HG03432 (cell line): Measurements from ENCODE around the gene ARIH1.

Source experiments
- ATAC-seq: cut with Tn5 transposase; IDR thresholded peaks from one replicate; pipeline ENCODE4 v1.9.1; 2021; ENCODE audit warnings: mild to moderate bottlenecking, moderate library complexity; ENCODE audit not compliant: unreplicated experiment

The ARIH1 gene

DNA sequence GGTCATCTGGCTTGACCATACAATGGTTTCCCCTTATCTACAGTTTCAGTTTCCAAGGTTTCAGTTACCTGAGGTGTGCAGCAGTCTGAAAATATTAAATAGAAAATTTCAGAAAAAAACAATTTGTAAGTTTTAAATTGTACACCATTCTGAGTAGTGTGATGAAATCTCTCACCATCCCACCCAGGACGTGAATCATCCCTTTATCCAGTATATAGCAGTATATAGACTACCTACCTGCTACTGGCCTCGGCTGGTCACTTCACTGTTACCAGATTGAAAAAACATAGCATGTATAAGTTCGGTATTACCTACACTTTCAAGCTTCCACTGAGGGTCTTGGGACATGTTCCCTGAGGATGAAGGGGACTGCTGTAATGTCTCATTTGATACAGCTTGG lies 12.0 kb downstream of the ARIH1 start:
- no peak for ATAC-seq

DNA sequence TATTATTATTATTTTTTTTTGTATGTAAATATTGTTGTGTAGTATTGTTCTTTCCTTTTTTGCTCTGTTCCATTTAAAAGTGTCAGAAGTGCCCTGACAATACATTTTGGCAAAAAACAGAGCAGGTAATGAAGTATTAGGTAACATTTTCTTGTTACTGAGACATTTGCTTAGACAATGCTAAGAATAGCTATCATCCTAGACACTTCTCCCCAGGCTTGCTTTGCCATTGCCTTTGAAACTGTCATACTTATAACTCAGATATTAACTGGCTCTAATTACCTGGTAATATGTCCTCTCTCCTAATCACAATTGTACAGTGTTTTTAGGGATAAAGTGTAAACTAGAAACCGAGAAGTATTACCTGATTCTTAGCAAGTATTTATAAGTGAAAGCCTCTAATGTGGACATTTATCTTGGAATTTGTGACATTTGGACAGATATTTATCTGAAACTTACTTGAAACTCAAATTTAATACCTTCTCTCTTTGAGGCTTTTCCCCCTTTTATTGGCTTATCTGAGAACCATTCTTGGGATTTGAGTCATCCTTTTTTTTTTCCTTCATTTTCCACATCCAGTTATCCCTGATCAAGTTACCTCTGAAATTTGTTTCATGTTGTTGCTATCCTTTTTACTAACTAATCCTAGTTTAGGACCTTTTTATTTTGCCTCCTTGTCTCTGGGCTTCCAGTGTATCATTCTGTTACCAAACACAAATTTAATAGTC lies 13.1 kb downstream of the ARIH1 start:
- ATAC-seq, result no peak

DNA sequence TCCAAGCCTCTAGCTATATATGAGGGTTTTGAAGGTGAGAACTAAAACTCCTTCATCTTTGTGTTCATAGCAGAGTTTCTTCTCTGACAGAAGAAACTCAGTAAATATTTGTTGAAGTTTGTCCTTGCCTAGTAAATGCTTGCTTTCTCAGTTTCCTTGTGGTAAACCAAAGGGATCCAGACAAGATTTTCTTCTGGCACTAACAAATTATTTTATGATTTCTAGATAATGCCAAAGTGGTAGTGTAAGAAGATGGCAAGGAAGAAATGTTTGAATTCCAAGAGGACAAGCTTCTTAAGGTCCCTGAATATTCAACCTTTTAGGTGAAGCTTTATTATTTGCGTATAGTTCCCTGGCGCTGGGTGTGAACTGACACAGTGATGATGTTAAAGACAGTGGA lies 14.4 kb downstream of the ARIH1 start:
- no peak for ATAC-seq

DNA sequence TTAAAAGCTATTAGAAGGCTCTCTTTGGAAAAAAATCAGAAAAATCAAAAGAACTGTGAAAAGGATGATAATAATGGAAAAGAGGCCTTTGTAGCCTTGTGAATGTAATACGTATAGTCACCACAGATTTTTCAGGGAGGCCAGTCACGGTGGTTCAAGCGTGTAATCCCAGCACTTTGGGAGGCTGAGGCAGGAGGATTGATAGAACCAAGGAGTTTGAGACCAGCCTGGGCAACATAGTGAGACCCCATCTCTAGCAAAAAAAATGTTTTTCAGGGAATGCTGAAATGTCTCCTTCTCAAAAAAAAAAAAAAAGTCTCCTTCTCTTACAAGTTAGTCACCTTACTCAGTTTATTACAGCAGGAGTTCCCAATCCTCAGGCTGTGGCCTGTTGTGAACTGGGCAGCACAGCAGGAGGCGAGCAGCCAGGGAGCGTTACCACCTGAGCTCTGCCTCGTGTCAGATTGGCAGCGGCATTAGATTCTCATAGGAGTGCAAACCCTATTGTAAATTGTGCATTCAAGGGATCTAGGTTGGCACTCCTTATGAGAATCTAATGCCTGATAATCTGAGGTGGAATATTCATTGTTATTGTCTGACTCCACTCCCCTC lies 15.9 kb downstream of the ARIH1 start:
- no peak for ATAC-seq

DNA sequence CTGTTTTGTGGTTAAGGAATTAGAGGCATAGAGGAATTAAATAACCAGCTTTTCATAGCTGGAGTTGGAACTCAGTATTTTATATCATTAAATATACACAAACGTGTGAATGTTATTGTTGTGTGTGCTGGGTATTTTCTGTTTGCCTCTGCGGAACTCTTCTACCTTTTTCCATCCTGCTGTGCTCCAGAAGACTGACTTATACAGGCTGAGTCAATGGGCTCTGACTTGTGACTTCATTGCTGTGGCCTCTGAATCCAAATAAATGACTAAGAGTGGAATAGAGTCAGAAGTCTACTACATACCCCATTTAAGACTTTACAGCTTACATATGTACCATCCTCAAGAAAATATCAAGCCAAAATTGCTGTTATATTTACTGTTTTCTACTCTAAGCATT lies 17.6 kb downstream of the ARIH1 start:
- ATAC-seq, result no peak

DNA sequence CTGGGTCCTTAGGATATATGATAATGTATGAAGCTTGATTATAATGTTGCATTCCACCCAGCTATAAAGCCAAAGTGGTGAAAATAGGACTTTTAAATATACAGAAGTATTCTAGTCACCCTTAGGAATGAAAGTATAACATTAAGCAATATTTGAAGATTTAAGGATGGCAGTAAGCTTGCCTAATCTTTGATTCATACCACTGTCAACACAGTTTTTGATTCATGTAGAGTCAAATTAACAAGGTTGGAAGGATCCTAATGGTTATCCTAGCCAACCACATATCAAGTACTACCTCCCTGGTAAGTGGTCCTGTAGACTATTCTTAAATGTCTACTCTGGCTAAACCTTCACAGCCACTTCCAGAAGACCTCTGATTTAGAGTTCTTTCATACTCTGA lies 18.6 kb downstream of the ARIH1 start:
- no peak for ATAC-seq

DNA sequence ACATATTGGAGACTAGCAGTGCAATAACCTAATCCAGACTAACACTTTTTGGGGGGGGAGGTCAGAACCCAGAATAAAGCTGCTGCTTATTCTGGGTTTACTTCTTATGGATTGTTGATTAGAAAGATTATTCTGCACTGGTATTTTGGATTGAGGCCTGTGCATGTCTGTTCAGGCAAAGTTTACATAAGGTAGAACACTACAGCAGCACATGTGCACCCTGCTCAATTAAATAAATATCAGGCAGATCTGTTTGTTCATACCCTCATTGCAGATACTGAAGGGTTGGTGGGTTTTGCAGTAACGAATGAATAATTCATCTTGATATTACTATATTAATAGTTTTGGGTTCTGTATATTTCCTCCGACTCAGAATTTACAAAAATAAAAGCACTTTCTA lies 19.1 kb downstream of the ARIH1 start:
- no peak for ATAC-seq

DNA sequence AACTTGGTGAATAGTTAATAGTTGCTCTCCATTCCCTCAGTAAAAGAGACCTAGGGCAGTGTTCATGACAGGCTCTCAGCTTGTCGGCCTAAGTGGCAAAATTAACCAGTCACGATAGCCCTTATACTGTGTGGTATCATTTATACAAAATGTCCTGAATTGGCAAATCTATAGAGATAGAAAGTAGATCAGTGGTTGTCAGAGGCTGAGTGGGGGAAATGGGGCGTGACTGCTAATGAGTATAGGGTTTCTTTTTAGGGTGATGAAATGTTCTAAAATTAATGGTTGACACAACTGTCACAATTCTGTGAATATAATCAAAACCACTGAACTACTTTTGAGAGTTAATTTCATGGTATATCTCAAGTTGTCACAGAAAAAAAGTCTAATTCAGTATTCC lies 20.9 kb downstream of the ARIH1 start:
- no peak for ATAC-seq

DNA sequence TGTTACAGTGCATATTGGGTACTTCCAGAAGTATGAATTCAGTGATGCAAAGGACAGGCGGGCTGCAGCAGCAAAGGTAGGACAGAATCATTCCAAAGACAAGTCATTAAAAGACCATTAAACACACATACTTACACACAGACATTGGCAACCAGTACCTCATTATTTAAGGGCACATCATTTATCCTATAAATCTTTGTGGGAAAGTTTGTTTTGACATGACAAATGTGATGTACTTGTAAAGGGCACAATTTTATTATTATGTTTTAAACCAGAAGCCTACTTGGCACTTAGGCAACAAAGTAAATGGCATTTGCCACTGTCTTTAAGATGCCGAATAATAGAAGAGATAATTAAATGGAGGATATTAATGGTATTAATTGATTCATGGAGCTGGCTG lies 22.7 kb downstream of the ARIH1 start:
- no peak for ATAC-seq

DNA sequence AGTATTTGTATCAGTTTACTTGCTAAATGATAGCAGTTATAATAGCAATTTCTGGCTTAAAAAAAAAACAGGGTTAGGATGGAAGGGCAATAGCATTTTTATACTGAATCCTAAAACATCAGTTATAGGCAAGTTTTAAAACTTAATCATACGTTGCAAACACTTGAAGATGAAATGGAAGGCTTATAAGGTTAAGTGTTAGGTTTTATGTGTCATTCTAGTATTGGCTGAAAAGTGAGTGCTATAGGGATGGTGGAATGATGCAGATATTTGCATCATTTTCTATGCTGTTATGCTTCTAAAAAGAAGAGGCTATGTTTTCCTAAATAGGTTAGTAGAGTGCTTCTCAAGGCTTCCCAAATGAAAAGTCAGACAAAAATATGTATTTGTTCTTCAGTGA lies 23.3 kb downstream of the ARIH1 start:
- ATAC-seq, result no peak

DNA sequence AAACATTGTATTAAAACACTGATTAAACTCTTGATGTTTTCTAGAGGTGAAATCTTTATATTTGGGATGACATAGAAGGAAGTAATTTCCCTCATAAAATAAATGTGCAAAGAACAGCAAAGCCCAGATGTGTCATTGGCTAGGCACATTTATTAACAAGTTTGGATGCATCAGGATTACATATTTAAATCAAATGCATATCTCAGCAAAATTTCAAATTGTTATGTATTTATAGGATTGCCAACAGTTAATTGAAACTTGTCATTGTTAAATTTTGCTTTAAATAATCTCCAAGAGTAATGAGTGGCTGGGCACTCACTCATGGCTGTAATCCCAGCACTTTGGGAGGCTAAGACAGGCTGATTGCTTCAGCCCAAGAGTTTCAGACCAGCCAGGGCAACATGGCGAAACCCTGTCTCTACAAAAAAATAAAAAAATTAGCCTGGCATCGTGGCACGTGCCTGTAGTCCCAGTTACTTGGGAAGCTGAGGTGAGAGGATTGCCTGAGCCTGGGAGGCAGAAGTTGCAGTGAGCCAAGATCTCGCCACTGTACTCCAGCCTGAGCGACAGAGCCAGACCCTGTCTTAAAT lies 28.2 kb downstream of the ARIH1 start:
- no peak for ATAC-seq

DNA sequence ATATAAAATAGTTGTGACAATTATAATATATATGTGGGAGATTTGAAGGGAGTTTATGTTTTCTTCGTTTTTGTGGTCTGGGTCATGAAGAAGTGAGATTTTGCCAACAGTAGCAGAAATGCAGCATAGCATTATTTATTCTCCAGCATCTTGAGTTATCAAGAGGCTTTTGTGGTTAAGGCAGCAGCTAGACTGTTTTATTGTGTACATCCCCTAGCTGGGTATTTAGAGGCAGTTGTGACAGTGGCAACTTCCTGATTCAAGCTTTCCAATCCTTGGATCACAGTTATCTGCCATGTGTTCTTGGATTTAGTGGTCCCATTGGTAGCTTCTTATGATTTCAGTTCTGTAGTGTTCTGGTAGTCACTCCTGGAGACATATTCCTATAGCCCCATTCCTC lies 29.0 kb downstream of the ARIH1 start:
- ATAC-seq, result no peak

DNA sequence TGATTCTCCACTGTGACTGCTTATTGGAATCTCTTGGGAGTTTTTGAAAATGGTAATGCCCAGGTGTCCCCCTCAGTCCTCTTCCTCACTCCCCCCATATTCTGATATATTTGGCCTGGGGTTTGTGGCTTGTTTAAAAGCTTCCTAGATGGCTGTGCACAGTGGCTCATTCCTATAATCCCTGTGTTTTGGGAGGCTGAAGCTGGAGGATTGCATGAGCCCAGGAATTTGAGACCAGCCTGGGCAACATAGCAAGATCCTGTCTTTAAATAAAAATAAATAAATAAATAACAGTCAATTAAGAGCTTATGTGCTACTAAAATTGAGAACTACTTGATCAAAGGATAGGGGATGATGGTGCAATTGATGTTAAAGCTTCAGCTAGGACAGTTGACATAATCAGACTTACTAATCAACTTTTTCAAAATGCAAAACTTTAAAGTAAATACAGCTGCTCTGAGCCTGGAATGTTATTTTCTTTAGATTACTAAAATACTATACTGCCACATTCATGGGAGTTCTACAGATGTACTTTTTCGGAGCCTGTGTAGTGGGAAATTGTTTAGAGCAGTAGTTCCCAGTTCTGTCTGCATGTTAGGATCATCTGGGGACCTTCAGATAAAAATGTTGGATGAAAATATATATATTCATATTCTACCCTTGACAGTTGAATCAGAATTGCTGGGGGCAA lies 33.4 kb downstream of the ARIH1 start:
- ATAC-seq, result no peak

DNA sequence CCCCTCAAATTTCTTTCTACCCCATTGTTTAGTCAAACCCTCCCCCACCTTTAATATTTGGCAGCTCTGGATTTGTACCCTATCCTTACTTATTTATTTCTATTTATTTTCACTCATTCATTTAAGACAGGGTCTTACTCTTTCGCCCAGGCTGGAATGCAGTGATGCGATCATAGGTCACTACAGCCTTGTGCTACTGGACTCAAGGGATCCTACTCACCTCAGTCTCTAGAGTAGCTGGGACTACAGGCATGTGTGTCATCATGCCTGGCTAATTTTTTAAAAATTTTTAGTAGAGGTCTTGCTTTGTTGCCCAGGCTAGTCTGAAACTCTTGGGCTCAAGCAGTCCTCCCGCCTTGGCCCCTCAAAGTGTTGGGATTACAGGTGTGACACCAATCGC lies 35.4 kb downstream of the ARIH1 start:
- no peak for ATAC-seq

DNA sequence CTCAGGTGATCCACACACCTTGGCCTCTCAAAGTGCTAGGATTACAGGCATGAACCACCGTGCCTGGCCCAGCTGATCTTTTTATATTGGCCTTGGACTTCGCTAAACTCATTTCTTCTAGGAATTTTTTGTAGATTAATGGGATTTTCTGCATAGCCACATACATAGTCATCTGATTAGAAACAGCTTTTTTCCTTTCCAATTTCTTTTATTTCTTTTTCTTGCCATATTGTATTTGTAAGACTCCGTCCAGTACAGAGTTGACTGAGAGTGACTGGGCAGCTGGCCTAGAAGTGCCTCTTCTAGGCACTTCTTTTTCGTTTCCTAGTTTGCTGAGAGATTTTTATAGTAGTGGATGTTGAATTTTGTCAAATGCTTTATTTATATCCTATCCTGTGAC lies 37.4 kb downstream of the ARIH1 start:
- ATAC-seq, result no peak

DNA sequence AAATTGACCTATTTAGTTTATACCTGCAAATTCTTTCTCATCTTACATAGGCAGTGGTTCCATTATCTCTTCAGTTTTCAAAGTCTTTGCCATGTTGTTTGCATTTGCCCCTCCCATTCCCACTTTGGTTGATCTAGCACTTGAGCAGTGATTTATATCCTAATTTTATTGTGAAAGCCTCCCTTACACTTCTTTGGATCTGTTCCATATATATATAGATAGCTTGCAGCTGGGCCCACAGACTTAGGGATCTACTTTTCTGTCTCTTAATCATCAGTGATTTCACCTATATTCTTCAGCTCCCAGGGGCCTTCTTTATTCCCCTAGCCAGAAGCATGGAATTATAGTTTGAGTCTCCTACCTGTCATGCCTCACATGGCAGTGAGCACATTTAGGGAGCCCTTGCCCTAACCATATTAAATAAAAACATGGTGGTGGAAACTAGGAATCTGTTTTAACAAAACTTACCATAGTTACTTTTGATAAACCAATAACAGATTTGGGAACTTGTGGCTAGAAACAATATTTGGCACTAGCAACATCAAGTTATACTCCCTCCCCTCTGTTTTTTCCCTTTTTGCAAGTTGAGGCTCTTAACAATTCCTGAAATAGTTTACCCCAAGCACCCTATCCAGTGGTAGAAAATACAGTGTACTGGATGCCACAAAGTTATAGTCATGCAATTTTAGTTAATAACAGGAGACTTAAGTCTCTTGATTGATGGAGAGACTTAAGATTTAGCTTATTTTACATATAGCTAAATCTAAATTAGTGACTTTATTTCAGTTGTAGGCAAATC lies 41.7 kb downstream of the ARIH1 start:
- no peak for ATAC-seq

DNA sequence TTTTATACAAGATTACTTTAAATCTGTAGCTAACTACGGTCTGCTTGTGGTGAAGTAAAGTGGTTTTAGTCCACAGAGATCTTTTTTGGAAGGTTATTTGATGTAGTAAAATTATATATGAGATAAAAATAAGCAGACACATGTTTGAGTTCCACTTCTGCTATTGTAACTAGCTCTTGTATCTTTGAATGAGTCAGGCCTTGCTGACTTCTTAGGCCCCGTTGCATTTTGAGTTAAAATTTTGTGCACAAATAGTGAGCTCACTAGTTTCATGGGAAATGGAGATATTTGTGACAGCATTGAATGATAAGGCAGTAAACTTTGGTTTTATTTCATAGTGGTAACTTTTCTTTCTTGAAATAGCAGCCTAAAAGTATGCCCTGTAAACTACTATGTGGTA lies 42.6 kb downstream of the ARIH1 start:
- ATAC-seq, result no peak

DNA sequence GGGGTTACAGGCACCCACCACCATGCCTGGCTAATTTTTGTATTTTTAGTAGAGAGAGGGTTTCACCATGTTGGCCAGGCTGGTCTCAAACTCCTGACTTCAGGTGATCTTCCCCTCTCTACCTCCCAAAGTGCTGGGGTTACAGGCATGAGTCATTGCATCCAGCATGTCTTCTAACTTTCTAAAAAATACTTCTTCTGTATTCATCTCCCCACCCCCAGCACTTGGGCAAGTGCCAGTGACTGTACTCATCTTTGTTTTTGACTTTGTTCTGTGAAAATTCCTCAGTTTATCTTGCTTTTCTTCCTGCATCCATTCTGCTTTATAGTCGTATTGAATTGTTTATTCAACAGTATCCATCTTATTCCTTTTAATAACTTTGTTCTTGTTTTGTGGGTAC lies 47.6 kb downstream of the ARIH1 start:
- no peak for ATAC-seq

DNA sequence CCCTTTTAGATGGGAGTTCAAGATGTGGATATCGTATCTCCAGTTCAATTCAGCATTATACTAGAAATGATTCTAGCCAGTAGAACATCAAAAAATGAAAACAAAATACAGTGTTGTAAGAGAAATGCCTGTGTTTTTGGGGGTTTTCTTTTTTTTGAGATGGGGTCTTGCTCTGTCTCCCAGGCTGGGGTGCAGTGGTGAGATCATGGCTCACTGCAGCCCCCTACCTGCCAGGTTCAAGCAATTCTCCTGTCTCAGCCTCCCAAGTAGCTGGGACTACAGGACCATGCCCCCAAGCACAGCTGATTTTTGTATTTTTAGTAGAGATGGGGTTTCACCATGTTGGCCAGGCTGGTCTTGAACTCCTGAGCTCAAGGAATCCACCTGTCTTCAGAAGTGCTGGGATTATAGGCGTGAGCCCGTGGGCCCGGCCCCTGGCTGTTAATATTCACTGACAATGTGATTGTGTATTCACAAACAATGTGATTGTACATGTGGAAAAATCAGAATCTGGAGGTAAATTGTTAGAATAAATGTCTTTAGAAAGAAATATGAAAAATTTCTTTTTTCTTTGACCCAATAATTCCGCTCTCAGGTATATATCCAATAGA lies 59.0 kb downstream of the ARIH1 start:
- no peak for ATAC-seq

DNA sequence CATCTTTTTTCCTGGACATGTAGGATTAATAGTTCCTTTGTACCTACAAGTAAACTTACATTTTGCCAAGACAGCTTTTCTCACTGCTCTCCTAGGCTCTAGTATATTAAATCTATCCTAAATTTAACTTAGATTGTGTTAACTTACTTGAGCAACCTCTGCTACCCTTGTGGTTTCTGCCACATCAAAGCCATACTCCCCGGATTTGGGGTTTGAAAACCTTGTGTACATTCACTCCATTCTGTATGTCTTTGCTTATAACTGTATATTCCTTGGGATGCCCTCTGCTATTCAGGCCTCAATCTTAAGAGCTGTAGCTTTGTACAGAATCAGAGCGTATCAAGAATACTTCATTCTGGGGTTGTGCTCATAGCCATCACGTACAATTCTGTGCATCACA lies 60.4 kb downstream of the ARIH1 start:
- ATAC-seq, result no peak

DNA sequence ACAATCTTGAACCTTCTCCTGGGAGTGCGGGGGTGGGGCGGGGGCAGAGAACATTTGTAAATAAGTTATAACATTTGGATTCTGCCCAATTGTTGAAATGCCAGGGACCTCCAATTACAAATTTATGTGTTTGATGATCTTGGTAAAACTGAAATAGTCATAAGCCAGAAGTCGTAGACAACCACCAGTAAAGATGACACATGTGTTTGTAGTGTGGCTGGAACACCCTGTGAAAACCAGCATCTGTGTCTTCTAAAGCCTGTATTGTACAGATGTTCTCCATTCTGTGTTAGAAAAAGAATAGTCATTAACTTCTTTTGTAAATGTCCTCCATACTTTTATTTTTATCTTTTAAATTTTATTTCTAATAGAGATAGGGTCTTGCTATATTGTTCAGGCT lies 61.8 kb downstream of the ARIH1 start:
- ATAC-seq, result no peak
